Brain pericyte (primary cell): ENCODE data around the gene MRI1.
"Not testable (repeated sequence)": the region's sequence is repeated elsewhere in the genome, so short reads cannot be mapped to it uniquely, and the experiment has no call there.

ENCODE experiments used
- DNase-seq: peaks from one replicate; pipeline ENCODE4 v3.0.0-alpha.2; 2012; ENCODE audit warnings: low read depth, low spot score

MRI1 gene

GRCh38 chr19:13764101-13764807 is at the start of gene MRI1:
TSS of gene MRI1 (plus strand) at chr19:13764522. CDS start at chr19:13764589, 67 bp downstream.
- no peak for DNase-seq

- no peak for DNase-seq
Observed at GRCh38 chr19:13717194-13717643, 47.1 kb upstream of the MRI1 start.

- DNase-seq: peak; percentile 25
Observed at GRCh38 chr19:13718733-13719132, 45.6 kb upstream of the MRI1 start.

- DNase-seq: no peak
Observed at GRCh38 chr19:13722146-13722545, 42.2 kb upstream of the MRI1 start.

GRCh38 chr19:13723206-13723605 is 41.1 kb upstream of the MRI1 start:
- no peak for DNase-seq

GRCh38 chr19:13726323-13726722 is 38.0 kb upstream of the MRI1 start:
- DNase-seq: no peak

GRCh38 chr19:13727798-13728197 is 36.5 kb upstream of the MRI1 start:
- DNase-seq: no peak

GRCh38 chr19:13729859-13730258 is 34.5 kb upstream of the MRI1 start:
- DNase-seq: no peak

GRCh38 chr19:13731147-13731964 is 33.0 kb upstream of the MRI1 start:
- DNase-seq: peak; percentile 86

GRCh38 chr19:13732337-13732736 is 32.0 kb upstream of the MRI1 start:
- DNase-seq: no peak

- no peak for DNase-seq
Observed at GRCh38 chr19:13734751-13735150, 29.6 kb upstream of the MRI1 start.

GRCh38 chr19:13738073-13738472 is 26.2 kb upstream of the MRI1 start:
- no peak for DNase-seq

- DNase-seq: no peak
Observed at GRCh38 chr19:13741893-13742292, 22.4 kb upstream of the MRI1 start.

GRCh38 chr19:13742756-13743155 is 21.6 kb upstream of the MRI1 start:
- no peak for DNase-seq

GRCh38 chr19:13744174-13744573 is 20.1 kb upstream of the MRI1 start:
- DNase-seq: no peak

- DNase-seq: no peak
Observed at GRCh38 chr19:13747098-13747453, 17.2 kb upstream of the MRI1 start.

- DNase-seq: no peak
Observed at GRCh38 chr19:13748169-13748828, 16.0 kb upstream of the MRI1 start.

GRCh38 chr19:13751436-13751835 is 12.9 kb upstream of the MRI1 start:
- no peak for DNase-seq

GRCh38 chr19:13753622-13754021 is 10.7 kb upstream of the MRI1 start:
- DNase-seq: not testable (repeated sequence)

- DNase-seq: no peak
Observed at GRCh38 chr19:13756210-13756609, 8.1 kb upstream of the MRI1 start.

GRCh38 chr19:13757805-13758772 is 6.2 kb upstream of the MRI1 start:
- DNase-seq: no peak
